Lung (tissue), 12 donors: ENCODE results near the gene C22orf31. TPM values are rescaled to one million over a fixed set of nuclear protein-coding genes. Genes with fewer than 3 reads are reported as not detected.

Experiments
- ATAC-seq: fragments of 200-7000 bp; cut with Tn5 transposase; one replicate; pipeline ENCODE4 v1.9.1; 2020; ENCODE audit warnings: moderate number of reproducible peaks; ENCODE audit not compliant: insufficient read depth, low FRiP score
- DNase-seq, 3 donors: peaks; one replicate each; pipeline ENCODE4 v3.0.0-alpha.2; 2013 to 2017
- H3K27ac ChIP-seq, 2 donors: one replicate each; pipeline ENCODE4 v1.5.1; 2013; ENCODE audit warnings: mild to moderate bottlenecking in 2 of 2, moderate library complexity in 2 of 2, control low read depth in 1 of 2, inconsistent platforms in 1 of 2, low read depth in 1 of 2, low read length in 1 of 2
- H3K27me3 ChIP-seq, 3 donors: one replicate each; pipeline ENCODE4 v1.5.1; 2013; ENCODE audit warnings: low read length in 2 of 3; ENCODE audit not compliant: control insufficient read depth in 3 of 3, insufficient read depth in 3 of 3
- H3K36me3 ChIP-seq, 4 donors: one replicate each; pipeline ENCODE4 v1.5.1; 2013; ENCODE audit warnings: low read length in 4 of 4, mild to moderate bottlenecking in 1 of 4, moderate library complexity in 1 of 4; ENCODE audit not compliant: control insufficient read depth in 4 of 4, insufficient read depth in 4 of 4
- H3K4me1 ChIP-seq, 5 donors: one replicate each; pipeline ENCODE4 v1.5.1; 2013; ENCODE audit warnings: low read length in 5 of 5, mild to moderate bottlenecking in 2 of 5, moderate library complexity in 1 of 5; ENCODE audit not compliant: control insufficient read depth in 5 of 5, insufficient read depth in 5 of 5
- H3K4me3 ChIP-seq: one replicate; pipeline ENCODE4 v1.5.1; 2013; ENCODE audit warnings: mild to moderate bottlenecking, control low read depth, moderate library complexity
- H3K9ac ChIP-seq, 2 donors: one replicate each; pipeline ENCODE4 v1.5.1; 2013; ENCODE audit warnings: low read length in 2 of 2, control low read depth in 1 of 2; ENCODE audit not compliant: insufficient read depth in 1 of 2
- H3K9me3 ChIP-seq, 4 donors: one replicate each; pipeline ENCODE4 v1.5.1; 2013; ENCODE audit warnings: low read length in 3 of 4, mild to moderate bottlenecking in 1 of 4, moderate library complexity in 1 of 4; ENCODE audit not compliant: control insufficient read depth in 4 of 4, insufficient read depth in 3 of 4
- WGBS, 2 donors: extraction: QIAGEN DNeasy Blood & Tissue Kit; methylation state at CpG; one replicate each; pipeline ENCODE4 v1.1.7; 2013; 5-methylcytosine and 5-hydroxymethylcytosine counted together
- polyA plus RNA-seq, 2 donors: library from polyadenylated mRNA; stranded (reverse); fragments of 200-250 nt; gene quantifications; one replicate each; pipeline ENCODE4 v1.2.1, GENCODE V29; 2013
- total RNA-seq, 2 donors: library from RNA; depleted of rRNA in 1 of 2; stranded (reverse); fragments of >200 nt in 1 of 2; gene quantifications; one replicate each; pipeline ENCODE4 v1.2.1, GENCODE V29; 2014 to 2021
- TF ChIP-seq, protein P1 (sequence below): IDR thresholded peaks from 2 replicates; pipeline ENCODE4 v1.5.1; 2012; ENCODE audit warnings: mild to moderate bottlenecking; ENCODE audit errors: control extremely low read depth, extremely low read depth
- donor health status: control.
- donor health status: control.
- donor health status: Bipolar disorder and iron deficiency.
- donor health status: healthy.
- donor health status: DM: yes; HTN: yes; CAD: no.

C22orf31 gene
- total and polyA plus RNA-seq, 4 donors: 0.07 to 0.30 TPM; not detected in 2

DNA sequence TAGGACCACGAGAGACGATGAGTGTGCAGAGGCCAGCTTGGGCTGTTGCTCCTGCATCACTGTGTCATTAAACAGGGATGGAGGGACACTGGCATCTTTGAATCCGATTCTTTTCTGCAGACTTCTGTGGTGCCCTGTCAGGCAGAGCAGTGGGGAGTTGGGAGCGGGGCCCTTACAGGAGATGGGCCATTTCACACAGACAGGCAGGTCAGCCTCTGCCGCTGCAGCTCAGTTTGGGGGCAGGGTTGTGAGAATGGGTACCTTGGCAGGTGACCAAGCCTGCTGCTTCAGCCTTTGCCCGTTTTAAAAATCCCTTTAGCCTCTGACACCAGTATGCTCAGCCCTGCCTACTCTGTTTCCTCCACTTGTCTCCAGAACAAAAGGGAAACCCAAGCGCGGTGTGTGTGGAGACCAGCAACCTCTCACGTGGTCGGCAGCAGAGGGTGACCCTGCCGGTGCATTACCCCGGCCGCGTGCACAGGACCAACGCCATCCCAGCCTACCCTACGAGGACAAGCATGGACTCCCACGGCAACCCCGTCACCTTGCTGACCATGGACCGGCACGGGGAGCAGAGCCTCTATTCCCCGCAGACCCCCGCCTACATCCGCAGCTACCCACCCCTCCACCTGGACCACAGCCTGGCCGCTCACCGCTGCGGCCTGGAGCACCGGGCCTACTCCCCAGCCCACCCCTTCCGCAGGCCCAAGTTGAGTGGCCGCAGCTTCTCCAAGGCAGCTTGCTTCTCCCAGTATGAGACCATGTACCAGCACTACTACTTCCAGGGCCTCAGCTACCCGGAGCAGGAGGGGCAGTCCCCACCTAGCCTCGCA is 12.6 kb downstream of the C22orf31 start:
- DNase-seq: no peak
- no peak overlapping the region for H3K9ac ChIP-seq
- TF ChIP-seq, protein P1, sequence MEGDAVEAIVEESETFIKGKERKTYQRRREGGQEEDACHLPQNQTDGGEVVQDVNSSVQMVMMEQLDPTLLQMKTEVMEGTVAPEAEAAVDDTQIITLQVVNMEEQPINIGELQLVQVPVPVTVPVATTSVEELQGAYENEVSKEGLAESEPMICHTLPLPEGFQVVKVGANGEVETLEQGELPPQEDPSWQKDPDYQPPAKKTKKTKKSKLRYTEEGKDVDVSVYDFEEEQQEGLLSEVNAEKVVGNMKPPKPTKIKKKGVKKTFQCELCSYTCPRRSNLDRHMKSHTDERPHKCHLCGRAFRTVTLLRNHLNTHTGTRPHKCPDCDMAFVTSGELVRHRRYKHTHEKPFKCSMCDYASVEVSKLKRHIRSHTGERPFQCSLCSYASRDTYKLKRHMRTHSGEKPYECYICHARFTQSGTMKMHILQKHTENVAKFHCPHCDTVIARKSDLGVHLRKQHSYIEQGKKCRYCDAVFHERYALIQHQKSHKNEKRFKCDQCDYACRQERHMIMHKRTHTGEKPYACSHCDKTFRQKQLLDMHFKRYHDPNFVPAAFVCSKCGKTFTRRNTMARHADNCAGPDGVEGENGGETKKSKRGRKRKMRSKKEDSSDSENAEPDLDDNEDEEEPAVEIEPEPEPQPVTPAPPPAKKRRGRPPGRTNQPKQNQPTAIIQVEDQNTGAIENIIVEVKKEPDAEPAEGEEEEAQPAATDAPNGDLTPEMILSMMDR: no peak
- H3K36me3 ChIP-seq: peaks cover 3 to 36% (median 18%) of the 10 kb centered on the region in 4 donors
- H3K27ac ChIP-seq: no peak overlapping the region
- H3K4me3 ChIP-seq: no peak overlapping the region
- H3K9me3 ChIP-seq: no peaks in the 10 kb centered on the region
- H3K4me1 ChIP-seq: no peaks in the 10 kb centered on the region
- WGBS, 2 donors: 94 to 98% methylated on average over 31 of the region's 31 CpGs
- no peak for ATAC-seq
- no peaks in the 10 kb centered on the region for H3K27me3 ChIP-seq

- DNase-seq: no peak
- Histone ChIP-seq H3K27me3 (no peaks in the 10 kb centered on the region), H3K27ac (peak overlapping the region in 1 of 2 donors; percentile 26), H3K36me3 (peaks cover 3 to 27% (median 14%) of the 10 kb centered on the region in 4 donors), H3K4me1 (peaks cover 0 to 16% (median 7%) of the 10 kb centered on the region in 5 donors), H3K9me3 (no peaks in the 10 kb centered on the region), H3K9ac (no peak overlapping the region), H3K4me3 (no peak overlapping the region)
- no peak for ATAC-seq
- 86 to 96% methylated on average over 13 of the region's 13 CpGs for WGBS, 2 donors
- TF ChIP-seq, protein P1: no peak
Observed at GRCh38 chr22:29044657-29045176, 16.9 kb downstream of the C22orf31 start.

- Histone ChIP-seq H3K9me3 (no peaks in the 10 kb centered on the region), H3K27ac (peak overlapping the region in 1 of 2 donors; percentile 26), H3K9ac (no peak overlapping the region), H3K36me3 (peaks cover 0 to 26% (median 11%) of the 10 kb centered on the region in 4 donors), H3K4me3 (no peak overlapping the region), H3K4me1 (peaks cover 0 to 16% (median 7%) of the 10 kb centered on the region in 5 donors), H3K27me3 (no peaks in the 10 kb centered on the region)
- ATAC-seq: no peak
- TF ChIP-seq, protein P1: no peak
- 80 to 87% methylated on average over 7 of the region's 7 CpGs for WGBS, 2 donors
- DNase-seq: no peak
Observed at GRCh38 chr22:29043906-29044575, 17.6 kb downstream of the C22orf31 start.
